B cell (primary cell): Measurements from ENCODE around the gene MTPN. TPM values are rescaled to one million over a fixed set of nuclear protein-coding genes. Genes with fewer than 3 reads are reported as not detected.

ENCODE experiments used
- ATAC-seq: fragments of 200-7000 bp; cut with Tn5 transposase; one replicate; pipeline ENCODE4 v1.10.0; 2021; ENCODE audit warnings: low read depth, mild to moderate bottlenecking, moderate number of reproducible peaks, moderate library complexity
- CTCF ChIA-PET: fragments of 350-600 bp; sonication (Branson Sonifier 250); formaldehyde crosslinking; loops from one replicate; lab custom pipeline; 2021; ENCODE audit warnings: antibody characterized with exemption, inconsistent platforms; lab: Charles Lee
- POLR2A ChIA-PET: fragments of 350-600 bp; sonication (Branson Sonifier 250); formaldehyde crosslinking; loops from one replicate; lab custom pipeline; 2021; ENCODE audit warnings: antibody characterized with exemption; lab: Charles Lee
- DNase-seq: peaks from one replicate; pipeline ENCODE4 v3.0.0; 2013
- H2AFZ ChIP-seq: 2 replicates; pipeline ENCODE4 v1.6.1; 2012; ENCODE audit warnings: mild to moderate bottlenecking, low read depth, low read length; ENCODE audit not compliant: insufficient read depth, poor library complexity, severe bottlenecking
- H3K27ac ChIP-seq, 2 donors: 1 replicate in 1 of 2; 2 replicates in 1 of 2; pipeline ENCODE4 v1.5.1; 2012 to 2013; ENCODE audit warnings: low read length in 2 of 2, mild to moderate bottlenecking in 2 of 2, moderate library complexity in 1 of 2
- H3K27me3 ChIP-seq, 4 experiments: fragments of 200-600 bp in 1 of 4; sonication (generic) in 1 of 4; replicated peaks in 1 of 4; 1 replicate in 2 of 4; 2 replicates in 2 of 4; pipeline versions ENCODE4 v1.6.1 to v1.7.0; 2013 to 2016; ENCODE audit warnings: low read length in 3 of 4, mild to moderate bottlenecking in 2 of 4, mixed read lengths in 1 of 4, moderate library complexity in 1 of 4; ENCODE audit not compliant: insufficient read depth in 4 of 4, control insufficient read depth in 3 of 4; ENCODE audit errors: control extremely low read depth in 1 of 4
- H3K36me3 ChIP-seq, 2 experiments: replicated peaks in 1 of 2; 1 replicate in 1 of 2; 2 replicates in 1 of 2; pipeline versions ENCODE4 v1.6.1 to v1.7.1; 2013; ENCODE audit warnings: low read length in 1 of 2; ENCODE audit not compliant: insufficient read depth in 2 of 2, control insufficient read depth in 1 of 2; ENCODE audit errors: control extremely low read depth in 1 of 2, extremely low read depth in 1 of 2
- H3K4me1 ChIP-seq, 2 donors: fragments of 200-600 bp in 1 of 2; sonication (generic) in 1 of 2; 1 replicate in 1 of 2; 2 replicates in 1 of 2; pipeline versions ENCODE4 v1.5.1 to v1.6.1; 2013 to 2017; ENCODE audit warnings: low read length in 2 of 2; ENCODE audit not compliant: control insufficient read depth in 2 of 2, insufficient read depth in 2 of 2
- H3K4me2 ChIP-seq: replicated peaks from 2 replicates; pipeline ENCODE3; 2012; ENCODE audit warnings: mild to moderate bottlenecking, low read depth, low read length; ENCODE audit not compliant: poor library complexity, severe bottlenecking
- H3K4me3 ChIP-seq, 5 experiments: fragments of 200-600 bp in 1 of 5; sonication (generic) in 1 of 5; 1 replicate in 3 of 5; 2 replicates in 2 of 5; pipeline versions ENCODE4 v1.5.1 to v1.7.0; 2011 to 2016; ENCODE audit warnings: low read length in 4 of 5, mild to moderate bottlenecking in 4 of 5, low read depth in 2 of 5, control low read depth in 1 of 5, moderate library complexity in 1 of 5; ENCODE audit not compliant: insufficient read depth in 1 of 5; ENCODE audit errors: control extremely low read depth in 1 of 5, extremely low read depth in 1 of 5
- H3K79me2 ChIP-seq: fragments of 200-600 bp; sonication (generic); one replicate; pipeline ENCODE4 v1.6.0; 2016; ENCODE audit warnings: low read length; ENCODE audit not compliant: control insufficient read depth, insufficient read depth
- H3K9ac ChIP-seq: fragments of 200-600 bp; sonication (generic); 2 replicates; pipeline ENCODE4 v1.6.1; 2017; ENCODE audit warnings: mild to moderate bottlenecking, low read length, moderate library complexity
- H3K9me3 ChIP-seq, 3 donors: one replicate each; pipeline versions ENCODE4 v1.6.1 to v1.7.1; 2013; ENCODE audit warnings: low read length in 2 of 3; ENCODE audit not compliant: control insufficient read depth in 2 of 3, insufficient read depth in 1 of 3; ENCODE audit errors: control extremely low read depth in 1 of 3
- H4K20me1 ChIP-seq: 2 replicates; pipeline ENCODE4 v1.6.0; 2012; ENCODE audit warnings: mild to moderate bottlenecking, low read length; ENCODE audit not compliant: insufficient read depth, control insufficient read depth, poor library complexity, severe bottlenecking
- H3K27ac Mint-ChIP-seq: one replicate; pipeline ENCODE4 v1.8.0; 2021; ENCODE audit warnings: mixed read lengths
- H3K27me3 Mint-ChIP-seq: one replicate; pipeline ENCODE4 v1.8.0; 2021; ENCODE audit warnings: mixed read lengths
- H3K4me1 Mint-ChIP-seq: one replicate; pipeline ENCODE4 v1.8.0; 2021; ENCODE audit warnings: mixed read lengths
- H3K4me3 Mint-ChIP-seq: one replicate; pipeline ENCODE4 v1.8.0; 2021; ENCODE audit warnings: mixed read lengths
- H3K9me3 Mint-ChIP-seq: one replicate; pipeline ENCODE4 v1.8.0; 2022; ENCODE audit warnings: mixed read lengths; ENCODE audit not compliant: insufficient read depth
- CTCF ChIP-seq: fragments of 200-600 bp; IDR thresholded peaks from one replicate; pipeline ENCODE4 v1.8.0; 2022; ENCODE audit warnings: antibody characterized with exemption, mild to moderate bottlenecking
- EZH2 ChIP-seq: IDR thresholded peaks from 2 replicates; pipeline ENCODE4 v1.6.1; 2012; ENCODE audit warnings: borderline replicate concordance, low read depth, mild to moderate bottlenecking, moderate library complexity, low read length; ENCODE audit not compliant: insufficient read depth, poor library complexity, severe bottlenecking
- WGBS: methylation state at CpG from one replicate; pipeline ENCODE4 v1.1.5; 2013; ENCODE audit warnings: missing lambda C conversion rate; ENCODE audit not compliant: insufficient coverage; 5-methylcytosine and 5-hydroxymethylcytosine counted together
- intact Hi-C: fragments of 100-400 bp; cut with micrococcal nuclease; formaldehyde crosslinking; loops from one replicate; pipeline ENCODE4 v1.10.0; 2022
- polyA plus RNA-seq: library from polyadenylated mRNA; depleted of rRNA; stranded (reverse); fragments of >200 nt; gene quantifications from 2 replicates; pipeline ENCODE4 v1.2.3, GENCODE V29; 2012
- total RNA-seq, 2 donors: library from RNA; stranded (reverse); fragments of 120-200 nt in 1 of 2; gene quantifications; 1 replicate in 1 of 2; 2 replicates in 1 of 2; pipeline versions ENCODE4 v1.2.3 to v1.2.4, GENCODE V29; 2013 to 2022

MTPN gene
- total and polyA plus RNA-seq, 2 donors (not counting 1 experiment from before 2014, with no cell fraction given): 60.5 to 115 TPM

GRCh38 chr7:135925210-135925609, 51.9 kb downstream of the MTPN start:
- Histone ChIP-seq H3K4me3 (no peak overlapping the region), H3K27me3 (no peaks in the 10 kb centered on the region), H3K79me2 (peaks cover 9% of the 10 kb centered on the region), H3K4me2 (no peak overlapping the region), H3K4me1 (peaks cover 0 to 5% of the 10 kb centered on the region in 2 donors), H3K27ac (no peak overlapping the region), H3K9me3 (peaks cover 0 to 6% (median 0%) of the 10 kb centered on the region in 3 donors), H3K36me3 (peaks cover 13 to 41% of the 10 kb centered on the region in 2 experiments), H3K9ac (no peak overlapping the region), H4K20me1 (peaks cover 45% of the 10 kb centered on the region), H2AFZ (no peak overlapping the region)
- POLR2A ChIA-PET: no interaction called here
- Mint-ChIP-seq H3K4me3 (no peak overlapping the region), H3K27ac (no peak overlapping the region), H3K9me3 (no peaks in the 10 kb centered on the region), H3K27me3 (no peaks in the 10 kb centered on the region), H3K4me1 (peaks cover 26% of the 10 kb centered on the region)
- WGBS: 85% methylated on average over 3 of the region's 3 CpGs
- CTCF ChIA-PET: interaction anchor here (1.1 kb wide), 1 partner anchor 124 kb away, joined by 3 read pairs; no protein-coding TSS in a partner anchor
- ATAC-seq: no peak
- TF ChIP-seq CTCF: no peak
- no peak for TF ChIP-seq EZH2
- no peak for DNase-seq
- intact Hi-C loops: no loop called here

GRCh38 chr7:135924302-135924701, 52.9 kb downstream of the MTPN start:
- POLR2A ChIA-PET: no interaction called here
- Histone ChIP-seq H3K27ac (no peak overlapping the region), H3K79me2 (no peaks in the 10 kb centered on the region), H3K4me2 (no peak overlapping the region), H4K20me1 (peaks cover 36% of the 10 kb centered on the region), H3K9me3 (peaks cover 0 to 6% (median 0%) of the 10 kb centered on the region in 3 donors), H3K4me3 (no peak overlapping the region), H2AFZ (no peak overlapping the region), H3K27me3 (no peaks in the 10 kb centered on the region), H3K9ac (no peak overlapping the region), H3K4me1 (peaks cover 0 to 5% of the 10 kb centered on the region in 2 donors), H3K36me3 (peaks cover 11 to 34% of the 10 kb centered on the region in 2 experiments)
- ATAC-seq: no peak
- Mint-ChIP-seq H3K27me3 (no peaks in the 10 kb centered on the region), H3K4me1 (peaks cover 22% of the 10 kb centered on the region), H3K27ac (no peak overlapping the region), H3K4me3 (no peak overlapping the region), H3K9me3 (no peaks in the 10 kb centered on the region)
- TF ChIP-seq CTCF (no peak), EZH2 (no peak)
- CTCF ChIA-PET: no interaction called here
- no peak for DNase-seq
- intact Hi-C loops: no loop called here
- 91% methylated on average over 3 of the region's 3 CpGs for WGBS
